Rectal smooth muscle tissue (tissue), 1 donor: ENCODE measurements around the gene IARS2.
"Not testable (repeated sequence)": the region's sequence is repeated elsewhere in the genome, so short reads cannot be mapped to it uniquely, and the experiment has no call there.

Experiments
- H3K27ac ChIP-seq: one replicate; pipeline ENCODE4 v1.7.0; 2013; ENCODE audit warnings: low read depth, low read length, inconsistent platforms
- H3K27me3 ChIP-seq: one replicate; pipeline ENCODE4 v1.7.0; 2013; ENCODE audit warnings: low read length; ENCODE audit not compliant: control insufficient read depth, insufficient read depth
- H3K36me3 ChIP-seq: one replicate; pipeline ENCODE4 v1.7.0; 2013; ENCODE audit warnings: low read length; ENCODE audit not compliant: control insufficient read depth, insufficient read depth
- H3K4me1 ChIP-seq: one replicate; pipeline ENCODE4 v1.7.0; 2013; ENCODE audit warnings: low read length; ENCODE audit not compliant: control insufficient read depth, insufficient read depth
- H3K4me3 ChIP-seq: one replicate; pipeline ENCODE4 v1.7.0; 2013; ENCODE audit warnings: low read length
- H3K9ac ChIP-seq: one replicate; pipeline ENCODE4 v1.7.0; 2013; ENCODE audit warnings: low read length

Gene IARS2

GRCh38 chr1:220157738-220158137 is 63.8 kb downstream of the IARS2 start:
- no peaks in the 10 kb centered on the region for H3K27me3 ChIP-seq
- peaks cover 19% of the 10 kb centered on the region for H3K36me3 ChIP-seq
- no peak overlapping the region for H3K9ac ChIP-seq
- no peak overlapping the region for H3K4me3 ChIP-seq
- no peak overlapping the region for H3K27ac ChIP-seq
- no peaks in the 10 kb centered on the region for H3K4me1 ChIP-seq

- H3K27ac ChIP-seq, H3K9ac ChIP-seq, H3K4me1 ChIP-seq, H3K4me3 ChIP-seq, H3K27me3 ChIP-seq: not testable (repeated sequence)
- peaks cover 19% of the 10 kb centered on the region for H3K36me3 ChIP-seq
Measured at GRCh38 chr1:220158530-220158929, 64.6 kb downstream of the IARS2 start.

- no peak overlapping the region for H3K9ac ChIP-seq
- H3K4me3 ChIP-seq, result no peak overlapping the region
- no peaks in the 10 kb centered on the region for H3K4me1 ChIP-seq
- no peak overlapping the region for H3K27ac ChIP-seq
- H3K27me3 ChIP-seq, result no peaks in the 10 kb centered on the region
- peaks cover 19% of the 10 kb centered on the region for H3K36me3 ChIP-seq
Measured at GRCh38 chr1:220159041-220159440, 65.1 kb downstream of the IARS2 start.

GRCh38 chr1:220160027-220160426 is 66.1 kb downstream of the IARS2 start:
- H3K36me3 ChIP-seq, result peaks cover 13% of the 10 kb centered on the region

GRCh38 chr1:220164116-220164515 is 70.2 kb downstream of the IARS2 start:
- no peak overlapping the region for H3K4me3 ChIP-seq
- peaks cover 13% of the 10 kb centered on the region for H3K36me3 ChIP-seq
- no peaks in the 10 kb centered on the region for H3K4me1 ChIP-seq
- no peak overlapping the region for H3K27ac ChIP-seq
- H3K9ac ChIP-seq, result no peak overlapping the region
- H3K27me3 ChIP-seq, result no peaks in the 10 kb centered on the region

More at GRCh38 chr1:220160027-220160426, 66.1 kb downstream of the IARS2 start:
- Histone ChIP-seq H3K27me3 (no peaks in the 10 kb centered on the region), H3K4me1 (no peaks in the 10 kb centered on the region), H3K9ac (no peak overlapping the region), H3K27ac (no peak overlapping the region), H3K4me3 (no peak overlapping the region)

- Histone ChIP-seq H3K27me3 (no peaks in the 10 kb centered on the region), H3K9ac (no peak overlapping the region), H3K4me3 (no peak overlapping the region), H3K36me3 (peaks cover 13% of the 10 kb centered on the region), H3K27ac (no peak overlapping the region), H3K4me1 (no peaks in the 10 kb centered on the region)
Measured at GRCh38 chr1:220164517-220164916, 70.6 kb downstream of the IARS2 start.

GRCh38 chr1:220166853-220167252 is 72.9 kb downstream of the IARS2 start:
- Histone ChIP-seq H3K27ac (no peak overlapping the region), H3K27me3 (no peaks in the 10 kb centered on the region), H3K36me3 (peaks cover 15% of the 10 kb centered on the region), H3K4me1 (no peaks in the 10 kb centered on the region), H3K4me3 (no peak overlapping the region), H3K9ac (no peak overlapping the region)

GRCh38 chr1:220169887-220170286 is 76.0 kb downstream of the IARS2 start:
- H3K4me1 ChIP-seq, H3K27me3 ChIP-seq, H3K27ac ChIP-seq, H3K9ac ChIP-seq, H3K4me3 ChIP-seq: not testable (repeated sequence)
- H3K36me3 ChIP-seq, result peaks cover 21% of the 10 kb centered on the region

GRCh38 chr1:220170836-220171526 is 77.0 kb downstream of the IARS2 start:
- H3K9ac ChIP-seq, result no peak overlapping the region
- no peak overlapping the region for H3K4me3 ChIP-seq
- H3K27me3 ChIP-seq, result no peaks in the 10 kb centered on the region
- H3K27ac ChIP-seq, result no peak overlapping the region
- H3K4me1 ChIP-seq, result no peaks in the 10 kb centered on the region
- H3K36me3 ChIP-seq, result peaks cover 18% of the 10 kb centered on the region

GRCh38 chr1:220176540-220176939 is 82.6 kb downstream of the IARS2 start:
- Histone ChIP-seq H3K36me3 (peaks cover 14% of the 10 kb centered on the region), H3K27me3 (no peaks in the 10 kb centered on the region), H3K4me1 (no peaks in the 10 kb centered on the region), H3K4me3 (no peak overlapping the region), H3K27ac (no peak overlapping the region), H3K9ac (no peak overlapping the region)

- no peak overlapping the region for H3K27ac ChIP-seq
- H3K27me3 ChIP-seq, result no peaks in the 10 kb centered on the region
- H3K9ac ChIP-seq, result no peak overlapping the region
- no peak overlapping the region for H3K4me3 ChIP-seq
- H3K4me1 ChIP-seq, result no peaks in the 10 kb centered on the region
- peaks cover 3% of the 10 kb centered on the region for H3K36me3 ChIP-seq
Measured at GRCh38 chr1:220182111-220182510, 88.2 kb downstream of the IARS2 start.

- Histone ChIP-seq H3K27ac (no peak overlapping the region), H3K27me3 (no peaks in the 10 kb centered on the region), H3K4me3 (no peak overlapping the region), H3K9ac (no peak overlapping the region), H3K36me3 (peaks cover 3% of the 10 kb centered on the region), H3K4me1 (no peaks in the 10 kb centered on the region)
Measured at GRCh38 chr1:220182656-220183055, 88.7 kb downstream of the IARS2 start.

- no peak overlapping the region for H3K4me3 ChIP-seq
- peaks cover 6% of the 10 kb centered on the region for H3K36me3 ChIP-seq
- no peak overlapping the region for H3K9ac ChIP-seq
Measured at GRCh38 chr1:220184506-220184905, 90.6 kb downstream of the IARS2 start.

More at GRCh38 chr1:220184506-220184905, 90.6 kb downstream of the IARS2 start:
- Histone ChIP-seq H3K27me3 (no peaks in the 10 kb centered on the region), H3K27ac (no peak overlapping the region), H3K4me1 (no peaks in the 10 kb centered on the region)
